Hematopoietic multipotent progenitor cell treated with erythropoietin and hydrocortisone succinate and interleukin-3 and kit ligand, for 4 days (in vitro differentiated cells): ENCODE data around the gene FHIP2A.

ENCODE experiments used
- DNase-seq: peaks from one replicate; pipeline ENCODE4 v3.0.0-alpha.2; 2015

Gene FHIP2A

GRCh38 chr10:114859222-114859621 lies 37.6 kb downstream of the FHIP2A start:
- DNase-seq: no peak

- no peak for DNase-seq
Measured at GRCh38 chr10:114862456-114862855, 40.9 kb downstream of the FHIP2A start.

- no peak for DNase-seq
Measured at GRCh38 chr10:114867365-114867764, 45.8 kb downstream of the FHIP2A start.

- DNase-seq: no peak
Measured at GRCh38 chr10:114868870-114869519, 47.4 kb downstream of the FHIP2A start.

- DNase-seq: no peak
Measured at GRCh38 chr10:114869520-114869892, 47.9 kb downstream of the FHIP2A start.

- no peak for DNase-seq
Measured at GRCh38 chr10:114870486-114870885, 48.9 kb downstream of the FHIP2A start.

- DNase-seq: no peak
Measured at GRCh38 chr10:114871379-114871778, 49.8 kb downstream of the FHIP2A start.
